HG03457 (cell line): Measurements from ENCODE around the gene PDGFD.

Experiments used
- ATAC-seq: cut with Tn5 transposase; IDR thresholded peaks from one replicate; pipeline ENCODE4 v1.9.1; 2021; ENCODE audit warnings: moderate number of reproducible peaks; ENCODE audit not compliant: unreplicated experiment

The PDGFD gene

GRCh38 chr11:104164028-104164520, at the start of gene PDGFD:
Gene PDGFD (minus strand): TSS chr11:104164147.
- ATAC-seq: peak; percentile 93

GRCh38 chr11:104206936-104207335, 43.0 kb upstream of the PDGFD start:
- no peak for ATAC-seq

GRCh38 chr11:104205838-104206237, 41.9 kb upstream of the PDGFD start:
- ATAC-seq: no peak

GRCh38 chr11:104200688-104201087, 36.7 kb upstream of the PDGFD start:
- ATAC-seq: no peak

- no peak for ATAC-seq
Observed at GRCh38 chr11:104199053-104199452, 35.1 kb upstream of the PDGFD start.

GRCh38 chr11:104198576-104198975, 34.6 kb upstream of the PDGFD start:
- ATAC-seq: no peak

- ATAC-seq: no peak
Observed at GRCh38 chr11:104191124-104191523, 27.2 kb upstream of the PDGFD start.

GRCh38 chr11:104183593-104183992, 19.6 kb upstream of the PDGFD start:
- ATAC-seq: no peak

GRCh38 chr11:104175769-104176168, 11.8 kb upstream of the PDGFD start:
- ATAC-seq: no peak

- ATAC-seq: no peak
Observed at GRCh38 chr11:104169091-104169490, 5.1 kb upstream of the PDGFD start.

GRCh38 chr11:104165014-104165413, 1.1 kb upstream of the PDGFD start:
- no peak for ATAC-seq

GRCh38 chr11:104163100-104164027, 583 bp downstream of the PDGFD start:
- ATAC-seq: no peak

- no peak for ATAC-seq
Observed at GRCh38 chr11:104161751-104162450, 2.0 kb downstream of the PDGFD start.

GRCh38 chr11:104159356-104159755, 4.6 kb downstream of the PDGFD start:
- no peak for ATAC-seq

- no peak for ATAC-seq
Observed at GRCh38 chr11:104155375-104155774, 8.6 kb downstream of the PDGFD start.

- no peak for ATAC-seq
Observed at GRCh38 chr11:104154296-104154695, 9.7 kb downstream of the PDGFD start.

GRCh38 chr11:104152941-104153505, 10.9 kb downstream of the PDGFD start:
- no peak for ATAC-seq

GRCh38 chr11:104151404-104152204, 12.3 kb downstream of the PDGFD start:
- ATAC-seq: no peak

- no peak for ATAC-seq
Observed at GRCh38 chr11:104148706-104149105, 15.2 kb downstream of the PDGFD start.

- ATAC-seq: no peak
Observed at GRCh38 chr11:104148074-104148473, 15.9 kb downstream of the PDGFD start.

GRCh38 chr11:104146943-104147342, 17.0 kb downstream of the PDGFD start:
- ATAC-seq: no peak
